Measurements from ENCODE around the gene NPEPPS.
A peak's percentile ranks its signal among the peaks of the same experiment; 100 is the strongest.

The NPEPPS gene

GRCh38 chr17:47629826-47630225 is 98.9 kb downstream of the NPEPPS start:
- no peak overlapping the region for H3K4me3 ChIP-seq (ENCODE audit: low read depth, low read length)

GRCh38 chr17:47630614-47631013 is 99.7 kb downstream of the NPEPPS start:
- no peak overlapping the region for H3K4me3 ChIP-seq (ENCODE audit: low read depth, low read length)

DNA sequence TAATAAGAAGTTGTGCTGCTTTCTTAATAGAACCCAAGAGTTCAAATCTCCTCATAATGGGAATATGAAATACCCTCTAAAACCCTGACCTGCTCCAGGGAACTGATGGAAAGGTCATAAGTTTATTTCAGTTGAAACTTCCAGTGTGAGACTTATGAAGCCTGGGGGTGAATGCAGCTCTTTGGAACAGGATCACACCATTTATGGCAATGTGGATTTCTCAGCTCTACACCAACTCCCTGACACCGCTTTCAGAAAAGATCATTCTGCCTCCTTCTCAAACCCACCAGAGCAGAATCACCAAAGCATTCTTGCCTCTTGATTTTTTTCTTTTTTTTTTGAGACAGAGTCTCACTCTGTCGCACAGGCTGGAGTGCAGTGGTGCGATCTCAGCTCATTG is 102.1 kb downstream of the NPEPPS start:
- no peak overlapping the region for H3K4me3 ChIP-seq (ENCODE audit: low read depth, low read length)

DNA sequence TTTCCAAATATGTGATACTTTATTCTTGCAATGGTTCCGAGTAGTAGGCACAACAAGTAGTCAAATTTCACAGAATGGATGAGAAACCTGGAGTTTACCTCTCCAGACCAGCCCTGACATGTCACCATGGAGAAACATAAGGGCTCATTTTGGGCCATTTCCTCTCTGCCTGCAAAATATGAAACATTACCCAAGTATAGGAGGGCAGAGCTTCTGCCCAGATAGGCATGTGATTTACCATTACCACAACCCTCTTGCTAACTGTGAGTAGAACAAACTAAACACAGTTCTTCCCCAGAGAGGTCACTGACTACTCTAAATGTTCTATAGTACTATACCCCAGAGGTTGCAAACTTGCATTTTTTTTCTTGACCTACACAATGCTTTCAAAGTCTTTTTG is 103.1 kb downstream of the NPEPPS start:
- no peak overlapping the region for H3K4me3 ChIP-seq (ENCODE audit: low read depth, low read length)

DNA sequence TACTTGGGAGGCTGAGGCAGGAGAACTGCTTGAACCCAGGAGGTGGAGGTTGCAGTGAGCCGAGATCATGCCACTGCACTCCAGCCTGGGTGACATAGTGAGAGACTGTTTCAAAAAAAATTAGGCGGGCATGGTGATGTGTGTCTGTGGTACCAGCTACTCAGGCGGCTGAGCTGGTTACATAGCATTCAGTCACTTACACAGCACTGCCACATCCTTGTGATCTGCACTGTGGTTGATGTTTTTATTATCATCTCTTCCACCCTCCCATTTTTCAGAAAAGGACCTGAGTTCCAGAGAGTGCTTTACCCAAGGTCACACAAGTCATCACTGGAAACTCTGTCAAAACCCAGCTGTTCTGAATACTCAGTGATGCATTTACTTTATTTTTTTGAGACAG is 104.0 kb downstream of the NPEPPS start:
- no peak overlapping the region for H3K4me3 ChIP-seq (ENCODE audit: low read depth, low read length)

- no peak overlapping the region for H3K4me3 ChIP-seq (ENCODE audit: low read depth, low read length)
Measured at GRCh38 chr17:47635734-47636133, 104.8 kb downstream of the NPEPPS start.

GRCh38 chr17:47636273-47637030 is 105.5 kb downstream of the NPEPPS start:
- H3K4me3 ChIP-seq (ENCODE audit: low read depth, low read length), result no peak overlapping the region

DNA sequence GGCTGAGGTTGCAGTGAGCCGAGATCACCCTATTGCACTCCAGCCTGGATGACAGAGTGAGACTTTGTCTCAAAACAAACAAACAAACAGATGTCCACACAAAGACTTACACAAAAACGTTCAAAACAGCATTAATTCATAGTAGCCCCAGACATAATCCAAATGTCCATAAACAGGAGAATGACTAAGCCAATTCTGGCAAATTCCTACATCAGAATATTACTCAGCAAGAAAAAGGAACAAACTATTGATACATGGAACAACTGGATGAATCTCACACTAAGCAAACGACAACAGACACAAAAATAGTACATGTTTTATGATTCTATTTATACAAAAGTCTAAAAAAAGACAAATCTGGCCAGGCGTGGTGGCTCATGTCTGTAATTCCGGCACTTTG is 108.0 kb downstream of the NPEPPS start:
- H3K4me3 ChIP-seq (ENCODE audit: low read depth, low read length), result no peak overlapping the region

GRCh38 chr17:47640076-47640475 is 109.2 kb downstream of the NPEPPS start:
- no peak overlapping the region for H3K4me3 ChIP-seq (ENCODE audit: low read depth, low read length)

DNA sequence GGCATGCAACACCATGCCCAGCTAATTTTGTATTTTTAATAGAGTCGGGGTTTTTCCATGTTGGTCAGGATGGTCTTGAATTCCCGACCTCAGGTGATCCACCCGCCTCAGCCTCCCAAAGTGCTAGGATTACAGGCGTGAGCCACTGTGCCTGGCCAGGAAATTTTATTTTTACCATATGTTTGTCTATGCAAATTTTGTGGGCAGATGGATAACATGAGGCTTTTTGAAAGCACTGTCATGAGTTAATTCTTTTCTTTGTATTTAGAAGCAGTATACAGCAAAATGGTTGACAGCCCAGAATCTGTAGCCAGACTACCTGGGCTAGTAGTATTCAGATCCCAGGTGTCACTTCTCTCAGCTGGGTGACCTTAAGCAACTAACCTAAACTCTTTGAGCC is 110.3 kb downstream of the NPEPPS start:
- no peak overlapping the region for H3K4me3 ChIP-seq (ENCODE audit: low read depth, low read length)

GRCh38 chr17:47643116-47643515 is 112.2 kb downstream of the NPEPPS start:
- H3K4me3 ChIP-seq (ENCODE audit: low read depth, low read length), result no peak overlapping the region

- no peak overlapping the region for H3K4me3 ChIP-seq (ENCODE audit: low read depth, low read length)
Measured at GRCh38 chr17:47644324-47644723, 113.4 kb downstream of the NPEPPS start.

DNA sequence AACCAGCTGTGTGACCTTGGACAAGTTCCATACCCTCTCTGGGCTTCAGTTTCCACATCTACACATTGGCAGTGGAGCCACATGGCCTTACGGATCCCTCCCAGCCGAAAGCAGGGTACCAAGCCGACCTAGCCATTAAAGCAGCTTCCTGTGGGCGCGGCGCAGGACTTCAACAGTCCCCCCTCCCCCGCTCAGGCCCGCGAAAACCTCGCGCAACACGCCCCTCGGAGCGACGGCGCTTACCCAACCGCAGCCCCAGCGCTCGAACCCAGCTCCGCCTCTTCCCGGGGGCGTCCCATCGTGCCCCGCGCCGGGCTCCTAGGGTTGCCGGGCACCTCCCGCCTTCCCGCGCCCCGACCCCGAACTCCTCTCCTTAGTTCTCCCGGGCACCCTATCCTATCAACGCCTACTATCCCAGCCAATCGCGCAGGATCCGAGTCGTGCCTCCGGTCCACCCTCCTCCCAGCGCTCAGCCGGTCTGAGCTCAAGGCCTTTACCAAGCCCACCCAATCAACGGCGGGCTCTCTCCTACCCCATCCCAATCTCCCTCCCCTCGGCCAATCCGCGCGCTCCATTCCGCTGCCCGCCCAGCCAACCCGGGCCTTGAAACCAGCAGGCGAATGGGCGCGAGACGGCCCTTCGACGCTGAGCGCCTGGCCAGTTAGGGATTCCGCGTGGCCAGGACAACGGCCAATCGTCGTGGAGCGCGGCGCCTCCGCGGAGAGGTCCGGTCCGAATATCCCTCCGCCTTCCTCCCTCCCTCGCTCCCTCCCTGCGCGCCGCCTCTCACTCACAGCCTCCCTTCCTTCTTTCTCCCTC is 118.5 kb downstream of the NPEPPS start, which contains the start of gene KPNB1:
KPNB1 (plus strand) TSS at position 767 of the 819 bp plus-strand sequence. CDS start 326 bp downstream, outside the sequence.
- H3K4me3 ChIP-seq (ENCODE audit: low read depth, low read length), result peak within 1 kb of the TSS; percentile 85

DNA sequence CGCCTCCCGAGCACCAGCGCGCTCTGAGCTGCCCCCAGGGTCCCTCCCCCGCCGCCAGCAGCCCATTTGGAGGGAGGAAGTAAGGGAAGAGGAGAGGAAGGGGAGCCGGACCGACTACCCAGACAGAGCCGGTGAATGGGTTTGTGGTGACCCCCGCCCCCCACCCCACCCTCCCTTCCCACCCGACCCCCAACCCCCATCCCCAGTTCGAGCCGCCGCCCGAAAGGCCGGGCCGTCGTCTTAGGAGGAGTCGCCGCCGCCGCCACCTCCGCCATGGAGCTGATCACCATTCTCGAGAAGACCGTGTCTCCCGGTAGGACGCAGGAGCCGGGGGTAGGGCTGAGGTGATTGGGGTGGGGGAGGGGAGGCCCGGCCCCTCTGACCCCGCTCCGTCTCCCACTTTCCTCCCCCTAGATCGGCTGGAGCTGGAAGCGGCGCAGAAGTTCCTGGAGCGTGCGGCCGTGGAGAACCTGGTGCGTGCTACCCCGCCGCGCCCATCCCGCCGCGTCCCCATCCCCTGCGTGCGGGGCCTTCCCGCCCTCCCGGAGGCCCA is 119.1 kb downstream of the NPEPPS start:
- peak overlapping the region; percentile 72 for H3K4me3 ChIP-seq (ENCODE audit: low read depth, low read length)

DNA sequence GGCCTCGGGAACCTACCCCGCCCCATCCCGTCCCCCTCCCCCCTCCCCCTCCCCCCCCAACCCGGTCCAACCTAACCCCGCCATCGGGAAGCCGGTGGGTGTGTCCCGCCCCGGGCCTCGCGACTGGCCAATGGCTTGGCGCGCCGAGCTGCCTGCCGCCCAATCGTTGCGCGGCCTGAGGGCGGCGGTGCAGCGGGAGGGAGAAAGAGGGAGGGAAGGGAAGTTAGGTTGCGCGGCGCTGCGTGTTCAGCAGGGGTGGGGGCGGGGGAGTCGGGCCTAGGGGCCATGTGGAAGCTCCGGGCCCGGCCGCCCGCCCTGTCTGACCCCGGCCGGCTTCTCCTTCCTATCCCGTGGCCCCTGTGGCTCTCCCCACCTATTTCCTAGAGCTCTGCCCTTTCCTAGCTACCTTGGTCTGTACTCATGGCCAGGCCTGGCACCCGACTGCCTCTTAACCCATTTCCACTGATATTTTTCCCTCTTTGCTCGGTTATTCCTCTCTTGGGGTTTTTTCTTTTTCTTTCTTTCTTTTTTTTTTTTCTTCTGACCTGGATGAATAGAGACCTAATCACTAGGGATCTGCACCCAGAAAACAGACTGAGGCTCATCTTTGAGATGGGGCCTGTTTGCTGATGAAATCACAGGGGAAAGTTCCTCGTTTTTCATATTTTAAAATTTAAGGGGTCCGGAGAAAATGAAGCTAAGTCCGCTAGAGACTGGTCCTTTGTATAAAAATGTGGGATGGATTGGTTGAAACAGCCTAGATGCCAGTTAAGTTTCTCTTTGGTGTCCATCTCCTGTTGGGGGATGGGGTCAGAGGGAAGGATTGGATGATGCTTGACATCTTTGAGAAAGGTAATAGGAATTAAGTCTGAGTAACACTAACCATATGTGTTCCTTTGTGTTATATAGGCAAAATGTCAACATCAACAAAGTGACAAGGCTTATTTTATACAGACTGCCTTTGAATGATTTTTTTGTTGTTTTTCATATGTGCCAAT is 119.9 kb downstream of the NPEPPS start:
- H3K4me3 ChIP-seq (ENCODE audit: low read depth, low read length), result peak overlapping the region; percentile 85

- no peak overlapping the region for H3K4me3 ChIP-seq (ENCODE audit: low read depth, low read length)
Measured at GRCh38 chr17:47651704-47652103, 120.8 kb downstream of the NPEPPS start.

GRCh38 chr17:47652570-47652969 is 121.7 kb downstream of the NPEPPS start:
- H3K4me3 ChIP-seq (ENCODE audit: low read depth, low read length), result no peak overlapping the region

GRCh38 chr17:47653442-47653841 is 122.5 kb downstream of the NPEPPS start:
- no peak overlapping the region for H3K4me3 ChIP-seq (ENCODE audit: low read depth, low read length)

GRCh38 chr17:47654991-47655390 is 124.1 kb downstream of the NPEPPS start:
- no peak overlapping the region for H3K4me3 ChIP-seq (ENCODE audit: low read depth, low read length)

- H3K4me3 ChIP-seq (ENCODE audit: low read depth, low read length), result no peak overlapping the region
Measured at GRCh38 chr17:47660064-47660492, 129.2 kb downstream of the NPEPPS start.

All from iPS-11a (cell line).